HFF-Myc (cell line): ENCODE data around the gene SART3.
"Not testable (repeated sequence)": the region's sequence is repeated elsewhere in the genome, so short reads cannot be mapped to it uniquely, and the experiment has no call there.

ENCODE experiments used
- DNase-seq: peaks from one replicate; pipeline ENCODE4 v3.0.0-alpha.2; 2011; ENCODE audit warnings: low read depth; ENCODE audit errors: extremely low read depth
- H3K4me3 ChIP-seq: replicated peaks from 2 replicates; pipeline ENCODE4 v1.5.1; 2011; ENCODE audit warnings: low read depth, mild to moderate bottlenecking, control low read depth, low read length
- CTCF ChIP-seq: IDR thresholded peaks from 2 replicates; pipeline ENCODE4 v1.5.1; 2012; ENCODE audit warnings: mild to moderate bottlenecking, low read depth, low read length, control low read depth; ENCODE audit errors: missing control alignments

Gene SART3

GRCh38 chr12:108578264-108578663 is 17.3 kb upstream of the SART3 start:
- no peak for DNase-seq
- H3K4me3 ChIP-seq = no peak overlapping the region
- no peak for TF ChIP-seq CTCF

- DNase-seq = no peak
- H3K4me3 ChIP-seq = no peak overlapping the region
- no peak for TF ChIP-seq CTCF
Measured at GRCh38 chr12:108577458-108577857, 16.5 kb upstream of the SART3 start.

GRCh38 chr12:108576660-108577234 is 15.8 kb upstream of the SART3 start:
- DNase-seq = no peak
- TF ChIP-seq CTCF = no peak
- no peak overlapping the region for H3K4me3 ChIP-seq

- no peak overlapping the region for H3K4me3 ChIP-seq
- no peak for DNase-seq
- no peak for TF ChIP-seq CTCF
Measured at GRCh38 chr12:108575199-108575912, 14.4 kb upstream of the SART3 start.

- not testable (repeated sequence) for H3K4me3 ChIP-seq, DNase-seq
Measured at GRCh38 chr12:108574276-108574675, 13.3 kb upstream of the SART3 start.

GRCh38 chr12:108573317-108573716 is 12.3 kb upstream of the SART3 start:
- no peak overlapping the region for H3K4me3 ChIP-seq
- DNase-seq = no peak
- TF ChIP-seq CTCF = no peak

- DNase-seq = no peak
- TF ChIP-seq CTCF = no peak
- no peak overlapping the region for H3K4me3 ChIP-seq
Measured at GRCh38 chr12:108572166-108572790, 11.3 kb upstream of the SART3 start.
